ENCODE results near the gene TAF11L3. TPM values are rescaled to one million over a fixed set of nuclear protein-coding genes. Genes with fewer than 3 reads are reported as not detected.
"Not testable (repeated sequence)": the region's sequence is repeated elsewhere in the genome, so short reads cannot be mapped to it uniquely, and the experiment has no call there.

The TAF11L3 gene
- total RNA-seq, 6 experiments from 2014 or later = not detected

DNA sequence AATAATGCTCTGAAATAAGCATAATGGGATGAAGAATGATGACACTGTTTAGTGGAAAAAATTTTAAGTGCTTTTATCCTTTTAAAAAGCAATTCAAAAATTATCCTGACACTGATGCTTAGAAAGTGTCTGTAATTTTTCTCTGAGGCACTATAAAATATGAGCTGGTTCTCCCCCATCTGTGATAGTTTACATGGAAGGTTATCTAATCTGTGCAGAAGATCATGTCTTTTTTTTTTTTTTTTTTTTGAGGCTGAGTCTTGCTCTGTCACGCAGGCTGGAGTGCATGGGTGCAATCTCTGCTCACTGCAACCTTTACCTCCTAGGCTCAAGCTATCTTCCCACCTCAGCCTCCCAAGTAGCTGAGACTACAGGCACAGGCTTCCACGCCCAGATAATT, 35.4 kb upstream of the TAF11L3 start:
- no peak for DNase-seq
- H3K27me3 Mint-ChIP-seq (ENCODE audit: insufficient read depth) = peaks cover 6% of the 10 kb centered on the region; the same call in 1 of the 2 replicates
- H3K4me1 Mint-ChIP-seq (ENCODE audit: low read depth) = no peaks in the 10 kb centered on the region
- no peak for TF ChIP-seq CTCF (IDR thresholded peaks at IDR 0.05)
- no peaks in the 10 kb centered on the region for H3K9me3 Mint-ChIP-seq
- no peak overlapping the region for H3K4me3 Mint-ChIP-seq
- no peak overlapping the region for H3K27ac Mint-ChIP-seq
- H3K36me3 Mint-ChIP-seq (ENCODE audit: low read depth) = no peaks in the 10 kb centered on the region

DNA sequence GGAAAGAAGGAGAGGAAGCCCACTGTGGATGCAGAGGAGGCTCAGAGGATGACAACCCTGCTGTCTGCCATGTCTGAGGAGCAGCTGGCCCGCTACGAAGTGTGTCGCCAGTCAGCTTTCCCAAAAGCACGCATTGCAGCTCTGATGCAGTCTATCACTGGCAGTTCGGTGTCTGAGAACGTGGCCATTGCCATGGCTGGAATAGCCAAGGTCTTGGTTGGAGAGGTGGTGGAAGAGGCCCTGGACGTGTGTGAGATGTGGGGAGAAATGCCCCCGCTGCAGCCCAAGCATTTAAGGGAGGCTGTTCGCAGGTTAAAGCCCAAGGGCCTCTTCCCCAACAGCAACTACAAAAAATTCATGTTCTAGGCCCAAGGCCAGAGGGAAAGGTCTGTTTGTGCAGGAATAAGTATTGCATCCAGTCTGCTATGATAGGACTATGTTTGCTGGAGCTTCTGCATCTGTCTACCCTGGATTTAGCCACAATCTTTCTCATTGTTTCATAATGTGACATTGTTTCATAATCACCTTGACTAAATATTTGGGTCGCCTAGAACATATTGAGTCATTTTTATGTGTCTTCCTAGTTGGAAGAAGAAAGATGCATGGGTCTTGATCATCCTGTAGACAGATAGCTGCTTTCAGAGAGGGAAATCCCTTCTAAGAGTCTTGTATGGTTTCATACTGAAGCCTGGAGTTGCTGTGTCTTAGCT, 31.5 kb upstream of the TAF11L3 start:
- H3K9me3 Mint-ChIP-seq; H3K4me1 Mint-ChIP-seq (ENCODE audit: low read depth); H3K27ac Mint-ChIP-seq; DNase-seq; H3K36me3 Mint-ChIP-seq (ENCODE audit: low read depth); H3K4me3 Mint-ChIP-seq: not testable (repeated sequence)
- peaks cover 13% of the 10 kb centered on the region for H3K27me3 Mint-ChIP-seq (ENCODE audit: insufficient read depth)

DNA sequence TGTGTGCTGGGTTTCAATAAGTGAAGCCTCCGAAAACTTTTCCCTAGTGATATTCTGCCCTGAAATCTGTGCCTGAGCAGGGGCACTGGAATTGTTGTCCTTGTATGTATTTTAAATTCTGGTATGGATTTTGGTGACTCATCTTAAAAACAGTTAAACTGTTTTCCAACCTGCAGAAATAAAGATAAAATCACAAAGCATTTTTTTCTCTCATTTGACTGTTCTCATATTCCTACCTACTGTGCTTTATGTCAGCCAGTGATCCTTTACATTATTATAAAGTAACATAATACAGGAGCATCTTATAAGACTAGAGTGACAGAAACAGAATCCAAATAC, 31.0 kb upstream of the TAF11L3 start:
- DNase-seq = no peak
- no peak overlapping the region for H3K27ac Mint-ChIP-seq
- TF ChIP-seq CTCF (IDR thresholded peaks at IDR 0.05) = no peak

DNA sequence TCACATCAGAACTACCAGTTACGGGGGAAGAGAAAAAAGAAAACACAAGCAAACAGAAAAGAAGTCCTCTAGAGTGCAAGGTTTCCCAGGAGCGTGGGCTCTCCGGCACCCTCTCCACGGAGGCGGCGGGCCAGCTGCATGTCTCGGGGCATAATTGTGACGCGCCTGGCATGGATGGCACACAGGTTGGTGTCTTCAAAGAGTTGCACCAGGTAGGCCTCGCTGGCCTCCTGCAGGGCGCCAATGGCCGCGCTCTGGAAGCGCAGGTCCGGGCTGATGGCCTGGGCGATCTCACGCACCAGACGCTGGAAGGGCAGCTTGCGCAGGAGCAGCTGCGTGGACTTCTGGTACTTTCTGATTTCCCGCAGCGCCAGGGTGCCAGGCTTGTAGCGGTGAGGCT, 26.9 kb upstream of the TAF11L3 start:
- not testable (repeated sequence) for H3K36me3 Mint-ChIP-seq (ENCODE audit: low read depth); H3K4me1 Mint-ChIP-seq (ENCODE audit: low read depth); H3K4me3 Mint-ChIP-seq; H3K9me3 Mint-ChIP-seq; DNase-seq; H3K27ac Mint-ChIP-seq
- H3K27me3 Mint-ChIP-seq (ENCODE audit: insufficient read depth) = peaks cover 17% of the 10 kb centered on the region

More for the DNA sequence above, 31.0 kb upstream of the TAF11L3 start:
- Mint-ChIP-seq H3K4me1 (ENCODE audit: low read depth) (no peaks in the 10 kb centered on the region), H3K4me3 (no peak overlapping the region), H3K27me3 (ENCODE audit: insufficient read depth) (peaks cover 13% of the 10 kb centered on the region), H3K36me3 (ENCODE audit: low read depth) (no peaks in the 10 kb centered on the region), H3K9me3 (no peaks in the 10 kb centered on the region)

DNA sequence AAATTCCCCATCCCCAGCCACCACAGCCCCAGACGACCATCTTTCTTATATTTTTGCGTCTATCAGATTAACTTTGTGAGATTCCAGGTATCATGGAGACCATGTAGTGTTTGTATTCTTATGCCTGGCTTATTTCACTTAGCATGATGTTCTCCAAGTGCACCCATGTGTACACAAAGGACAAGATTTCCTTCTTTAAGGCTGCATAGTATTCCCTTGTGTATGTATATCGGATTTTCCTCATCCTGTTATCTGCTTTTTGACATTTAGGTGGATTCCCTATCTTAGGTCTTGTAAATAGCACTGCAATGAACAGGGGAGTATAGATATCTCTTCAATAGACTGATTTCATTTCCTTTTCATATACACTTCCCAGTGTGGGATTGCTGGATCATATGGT, 25.4 kb upstream of the TAF11L3 start:
- no peak for DNase-seq
- no peak overlapping the region for H3K27ac Mint-ChIP-seq
- no peak overlapping the region for H3K4me3 Mint-ChIP-seq
- H3K27me3 Mint-ChIP-seq (ENCODE audit: insufficient read depth) = peaks cover 18% of the 10 kb centered on the region
- no peak for TF ChIP-seq CTCF (IDR thresholded peaks at IDR 0.05)
- H3K36me3 Mint-ChIP-seq (ENCODE audit: low read depth) = no peaks in the 10 kb centered on the region
- no peaks in the 10 kb centered on the region for H3K4me1 Mint-ChIP-seq (ENCODE audit: low read depth)
- H3K9me3 Mint-ChIP-seq = no peaks in the 10 kb centered on the region

DNA sequence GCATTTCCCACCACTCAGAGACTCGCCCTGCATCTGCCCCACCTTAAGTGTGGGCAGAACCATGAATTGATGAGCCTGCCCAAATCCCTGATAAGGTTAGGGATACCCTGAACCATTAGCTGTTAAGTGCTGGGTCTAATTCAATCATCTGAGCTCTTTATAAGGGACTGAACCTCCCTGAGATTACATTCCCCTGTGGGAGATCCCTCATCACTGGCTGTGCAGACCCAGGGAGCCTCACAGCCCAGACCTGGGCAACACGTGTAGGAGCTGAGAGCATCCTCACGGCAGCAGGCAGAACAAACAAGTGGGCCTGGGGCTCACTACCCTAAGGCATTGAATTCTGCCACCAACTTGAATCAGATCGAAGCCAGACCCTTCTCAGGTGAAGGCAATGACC, 20.7 kb upstream of the TAF11L3 start:
- H3K27me3 Mint-ChIP-seq (ENCODE audit: insufficient read depth) = peaks cover 16% of the 10 kb centered on the region
- DNase-seq = no peak
- H3K4me3 Mint-ChIP-seq = no peak overlapping the region
- H3K27ac Mint-ChIP-seq = no peak overlapping the region
- no peaks in the 10 kb centered on the region for H3K36me3 Mint-ChIP-seq (ENCODE audit: low read depth)
- no peak for TF ChIP-seq CTCF (IDR thresholded peaks at IDR 0.05)
- no peaks in the 10 kb centered on the region for H3K4me1 Mint-ChIP-seq (ENCODE audit: low read depth)
- H3K9me3 Mint-ChIP-seq = no peaks in the 10 kb centered on the region

DNA sequence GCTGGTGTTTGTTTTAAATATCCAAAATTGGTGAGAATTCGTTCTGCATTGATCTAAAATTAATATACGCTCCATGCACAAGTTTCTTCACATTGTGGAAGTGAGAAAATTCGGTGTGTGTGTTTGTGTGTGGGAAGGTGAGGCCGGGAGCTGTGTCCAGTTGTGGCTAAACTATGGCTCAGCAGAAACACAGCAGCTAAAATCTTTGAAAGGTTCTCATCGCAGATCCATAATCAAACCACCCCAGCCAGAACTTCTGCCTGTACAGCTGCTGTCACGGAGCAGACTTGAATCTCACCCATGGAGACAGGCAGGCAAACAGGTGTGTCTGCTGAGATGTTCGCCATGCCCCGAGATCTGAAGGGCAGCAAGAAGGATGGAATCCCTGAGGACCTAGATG, 20.2 kb upstream of the TAF11L3 start, which contains the start of gene TAF11L2:
TAF11L2 (plus strand) TSS at position 301 of the 400 bp plus-strand sequence.
- DNase-seq; H3K4me3 Mint-ChIP-seq; H3K9me3 Mint-ChIP-seq; H3K36me3 Mint-ChIP-seq (ENCODE audit: low read depth); H3K4me1 Mint-ChIP-seq (ENCODE audit: low read depth); H3K27ac Mint-ChIP-seq: not testable (repeated sequence)
- peaks cover 16% of the 10 kb centered on the region for H3K27me3 Mint-ChIP-seq (ENCODE audit: insufficient read depth)
